ENCODE results near the gene RAB37.

Gene RAB37

DNA sequence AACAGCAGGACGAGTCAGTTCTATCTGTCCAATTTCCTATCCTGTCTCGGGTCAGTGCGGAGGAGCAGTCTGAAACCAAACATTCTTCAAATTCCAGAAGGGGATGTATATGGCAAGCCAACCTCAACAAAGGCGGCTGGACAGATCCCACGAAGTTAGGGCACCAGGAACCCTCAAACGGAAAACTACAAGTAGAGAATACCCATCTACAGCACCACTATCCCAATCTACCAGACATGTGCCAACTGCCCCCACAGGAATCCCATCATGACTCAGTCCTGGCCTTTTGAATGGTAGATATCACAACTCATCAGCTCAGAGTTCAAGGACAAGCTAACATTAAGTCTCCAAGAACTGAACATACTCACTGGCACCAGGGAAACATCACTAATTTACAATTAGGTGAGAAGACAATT lies 36.8 kb downstream of the RAB37 start (continued):
- TF ChIP-seq, protein P1, sequence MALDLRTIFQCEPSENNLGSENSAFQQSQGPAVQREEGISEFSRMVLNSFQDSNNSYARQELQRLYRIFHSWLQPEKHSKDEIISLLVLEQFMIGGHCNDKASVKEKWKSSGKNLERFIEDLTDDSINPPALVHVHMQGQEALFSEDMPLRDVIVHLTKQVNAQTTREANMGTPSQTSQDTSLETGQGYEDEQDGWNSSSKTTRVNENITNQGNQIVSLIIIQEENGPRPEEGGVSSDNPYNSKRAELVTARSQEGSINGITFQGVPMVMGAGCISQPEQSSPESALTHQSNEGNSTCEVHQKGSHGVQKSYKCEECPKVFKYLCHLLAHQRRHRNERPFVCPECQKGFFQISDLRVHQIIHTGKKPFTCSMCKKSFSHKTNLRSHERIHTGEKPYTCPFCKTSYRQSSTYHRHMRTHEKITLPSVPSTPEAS (tag by site-specific recombination; IDR thresholded peaks at IDR 0.05) = no peak
- TF ChIP-seq ZNF658 (tag by site-specific recombination; IDR thresholded peaks at IDR 0.05) = no peak

DNA sequence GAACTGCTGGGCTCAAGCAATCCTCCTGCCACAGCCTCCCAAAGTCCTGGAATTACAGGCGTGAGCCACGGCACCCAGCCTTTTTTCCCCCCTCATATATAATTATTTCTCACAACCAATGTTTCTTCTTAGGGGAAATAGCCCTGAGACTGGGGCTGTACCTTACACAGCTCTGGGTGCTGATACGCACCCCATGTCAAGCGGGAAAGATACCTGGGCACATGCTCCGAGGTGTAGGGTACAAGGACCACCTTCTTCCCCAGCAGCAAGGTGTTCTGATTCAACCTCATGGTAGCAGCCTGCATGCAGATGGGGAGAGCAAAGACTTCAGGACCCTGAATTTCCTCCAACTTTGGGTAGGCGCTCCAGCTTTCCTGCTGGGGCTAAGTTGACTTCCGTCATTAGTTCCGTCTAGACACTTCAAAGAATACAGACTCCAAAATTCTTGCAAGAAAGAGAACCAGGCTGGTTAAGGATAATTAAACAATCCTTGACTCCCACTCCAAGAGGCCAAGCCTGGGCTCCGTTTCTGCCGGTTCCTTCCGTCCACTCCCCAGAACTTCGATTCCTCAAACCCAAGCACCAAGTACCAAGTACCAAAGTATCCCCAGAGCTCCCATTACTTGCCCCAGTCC lies 38.5 kb downstream of the RAB37 start:
- CTCF ChIA-PET = interaction anchor here (0.8 to 12.4 kb wide), 8 partner anchors 16 to 182 kb away, joined by 3 to 120 read pairs (median 6); partner anchors contain the start of gene NHERF1

GRCh38 chr17:74776044-74776962 lies 39.2 kb downstream of the RAB37 start, which contains the start of gene NAT9:
NAT9 (minus strand) TSS chr17:74776345; CDS start chr17:74775698, 647 bp downstream.
- ChIA-PET CTCF (interaction anchor here (0.6 to 12.4 kb wide), 13 partner anchors 11 to 410 kb away, joined by 3 to 120 read pairs (median 4); partner anchors contain the start of gene NHERF1), POLR2A (interaction anchor here (0.5 to 3.9 kb wide), 27 partner anchors 9 to 1430 kb away, joined by 3 to 49 read pairs (median 4); partner anchors contain the start of genes FDXR, NT5C and USH1G)
- peak within 1 kb of the TSS; percentile 50 for H3K27ac ChIP-seq (ENCODE audit: extremely low read depth, low read depth, low read length)
- H3K36me3 ChIP-seq (ENCODE audit: control insufficient read depth in 2 of 2, insufficient read depth in 1 of 2, low read length in 2 of 2) = peaks cover 2 to 48% of the 10 kb centered on the region in 2 experiments; a peak in 2 of 3 replicates
- peak within 1 kb of the TSS; percentile 84 for H3K4me3 ChIP-seq (ENCODE audit: low read depth, low read length)
- no peaks in the 10 kb centered on the region for H3K9me3 ChIP-seq (ENCODE audit: control insufficient read depth, insufficient read depth, low read depth, low read length)
- peaks cover 3% of the 10 kb centered on the region; the same call in 1 of the 2 replicates for H3K4me1 ChIP-seq (ENCODE audit: control insufficient read depth, insufficient read depth, low read length)
- TF ChIP-seq, protein P2, sequence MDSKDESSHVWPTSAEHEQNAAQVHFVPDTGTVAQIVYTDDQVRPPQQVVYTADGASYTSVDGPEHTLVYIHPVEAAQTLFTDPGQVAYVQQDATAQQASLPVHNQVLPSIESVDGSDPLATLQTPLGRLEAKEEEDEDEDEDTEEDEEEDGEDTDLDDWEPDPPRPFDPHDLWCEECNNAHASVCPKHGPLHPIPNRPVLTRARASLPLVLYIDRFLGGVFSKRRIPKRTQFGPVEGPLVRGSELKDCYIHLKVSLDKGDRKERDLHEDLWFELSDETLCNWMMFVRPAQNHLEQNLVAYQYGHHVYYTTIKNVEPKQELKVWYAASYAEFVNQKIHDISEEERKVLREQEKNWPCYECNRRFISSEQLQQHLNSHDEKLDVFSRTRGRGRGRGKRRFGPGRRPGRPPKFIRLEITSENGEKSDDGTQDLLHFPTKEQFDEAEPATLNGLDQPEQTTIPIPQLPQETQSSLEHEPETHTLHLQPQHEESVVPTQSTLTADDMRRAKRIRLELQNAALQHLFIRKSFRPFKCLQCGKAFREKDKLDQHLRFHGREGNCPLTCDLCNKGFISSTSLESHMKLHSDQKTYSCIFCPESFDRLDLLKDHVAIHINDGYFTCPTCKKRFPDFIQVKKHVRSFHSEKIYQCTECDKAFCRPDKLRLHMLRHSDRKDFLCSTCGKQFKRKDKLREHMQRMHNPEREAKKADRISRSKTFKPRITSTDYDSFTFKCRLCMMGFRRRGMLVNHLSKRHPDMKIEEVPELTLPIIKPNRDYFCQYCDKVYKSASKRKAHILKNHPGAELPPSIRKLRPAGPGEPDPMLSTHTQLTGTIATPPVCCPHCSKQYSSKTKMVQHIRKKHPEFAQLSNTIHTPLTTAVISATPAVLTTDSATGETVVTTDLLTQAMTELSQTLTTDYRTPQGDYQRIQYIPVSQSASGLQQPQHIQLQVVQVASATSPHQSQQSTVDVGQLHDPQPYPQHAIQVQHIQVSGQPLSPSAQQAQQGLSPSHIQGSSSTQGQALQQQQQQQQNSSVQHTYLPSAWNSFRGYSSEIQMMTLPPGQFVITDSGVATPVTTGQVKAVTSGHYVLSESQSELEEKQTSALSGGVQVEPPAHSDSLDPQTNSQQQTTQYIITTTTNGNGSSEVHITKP (tag by site-specific recombination; IDR thresholded peaks at IDR 0.05) = peak; percentile 83
- TF ChIP-seq ZNF292 (tag by site-specific recombination; IDR thresholded peaks at IDR 0.05; ENCODE audit: borderline replicate concordance, low read depth) (no peak), ZNF677 (tag by site-specific recombination; IDR thresholded peaks at IDR 0.05) (no peak), ZNF747 (tag by site-specific recombination; IDR thresholded peaks at IDR 0.05) (no peak), ZNF596 (tag by site-specific recombination; IDR thresholded peaks at IDR 0.05) (no peak), ZSCAN16 (tag by site-specific recombination; IDR thresholded peaks at IDR 0.05) (no peak), ZNF610 (tag by site-specific recombination; IDR thresholded peaks at IDR 0.05; ENCODE audit: borderline replicate concordance) (peak; percentile 60; the same call in 1 of the 2 replicates), ZNF600 (tag by site-specific recombination; IDR thresholded peaks at IDR 0.05) (peak; percentile 59; the same call in 1 of the 2 replicates), ZNF544 (tag by site-specific recombination; IDR thresholded peaks at IDR 0.05) (no peak), ZNF48 (tag by site-specific recombination; IDR thresholded peaks at IDR 0.05) (no peak), ZNF341 (tag by site-specific recombination; IDR thresholded peaks at IDR 0.05; ENCODE audit: low read depth) (no peak; the same call in 1 of the 2 replicates), ZBTB8A (tag by site-specific recombination; IDR thresholded peaks at IDR 0.05) (no peak), GLIS2 (tag by site-specific recombination; IDR thresholded peaks at IDR 0.05) (peak; percentile 94), ZNF76 (tag by site-specific recombination; IDR thresholded peaks at IDR 0.05; ENCODE audit: borderline replicate concordance, low read depth) (peak; percentile 38; the same call in 1 of the 2 replicates)
- TF ChIP-seq, protein P3, sequence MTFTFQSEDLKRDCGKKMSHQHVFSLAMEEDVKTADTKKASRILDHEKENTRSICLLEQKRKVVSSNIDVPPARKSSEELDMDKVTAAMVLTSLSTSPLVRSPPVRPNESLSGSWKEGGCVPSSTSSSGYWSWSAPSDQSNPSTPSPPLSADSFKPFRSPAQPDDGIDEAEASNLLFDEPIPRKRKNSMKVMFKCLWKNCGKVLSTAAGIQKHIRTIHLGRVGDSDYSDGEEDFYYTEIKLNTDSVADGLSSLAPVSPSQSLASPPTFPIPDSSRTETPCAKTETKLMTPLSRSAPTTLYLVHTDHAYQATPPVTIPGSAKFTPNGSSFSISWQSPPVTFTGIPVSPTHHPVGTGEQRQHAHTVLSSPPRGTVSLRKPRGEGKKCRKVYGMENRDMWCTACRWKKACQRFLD (tag by site-specific recombination; IDR thresholded peaks at IDR 0.05) = peak; percentile 76; the same call in 1 of the 2 replicates

More for the DNA sequence above, 38.5 kb downstream of the RAB37 start:
- POLR2A ChIA-PET = interaction anchor here (0.6 to 3.9 kb wide), 16 partner anchors 8 to 356 kb away, joined by 3 to 49 read pairs (median 5); partner anchors contain the start of genes FDXR, NT5C and USH1G
- Histone ChIP-seq H3K4me3 (ENCODE audit: low read depth, low read length) (peak overlapping the region; percentile 84), H3K9me3 (ENCODE audit: control insufficient read depth, insufficient read depth, low read depth, low read length) (no peaks in the 10 kb centered on the region), H3K36me3 (ENCODE audit: control insufficient read depth in 2 of 2, insufficient read depth in 1 of 2, low read length in 2 of 2) (peaks cover 0 to 52% of the 10 kb centered on the region in 2 experiments; a peak in 2 of 3 replicates), H3K27ac (ENCODE audit: extremely low read depth, low read depth, low read length) (peak overlapping the region; percentile 50), H3K4me1 (ENCODE audit: control insufficient read depth, insufficient read depth, low read length) (peaks cover 3% of the 10 kb centered on the region; the same call in 1 of the 2 replicates)
- TF ChIP-seq ZNF830 (tag by site-specific recombination; IDR thresholded peaks at IDR 0.05; ENCODE audit: low read depth) (no peak), SP7 (tag by site-specific recombination; IDR thresholded peaks at IDR 0.05) (no peak), ZBTB17 (tag by site-specific recombination; IDR thresholded peaks at IDR 0.05) (peak; percentile 76), SCRT1 (tag by site-specific recombination; IDR thresholded peaks at IDR 0.05; ENCODE audit: borderline replicate concordance) (no peak)
- TF ChIP-seq, protein P4, sequence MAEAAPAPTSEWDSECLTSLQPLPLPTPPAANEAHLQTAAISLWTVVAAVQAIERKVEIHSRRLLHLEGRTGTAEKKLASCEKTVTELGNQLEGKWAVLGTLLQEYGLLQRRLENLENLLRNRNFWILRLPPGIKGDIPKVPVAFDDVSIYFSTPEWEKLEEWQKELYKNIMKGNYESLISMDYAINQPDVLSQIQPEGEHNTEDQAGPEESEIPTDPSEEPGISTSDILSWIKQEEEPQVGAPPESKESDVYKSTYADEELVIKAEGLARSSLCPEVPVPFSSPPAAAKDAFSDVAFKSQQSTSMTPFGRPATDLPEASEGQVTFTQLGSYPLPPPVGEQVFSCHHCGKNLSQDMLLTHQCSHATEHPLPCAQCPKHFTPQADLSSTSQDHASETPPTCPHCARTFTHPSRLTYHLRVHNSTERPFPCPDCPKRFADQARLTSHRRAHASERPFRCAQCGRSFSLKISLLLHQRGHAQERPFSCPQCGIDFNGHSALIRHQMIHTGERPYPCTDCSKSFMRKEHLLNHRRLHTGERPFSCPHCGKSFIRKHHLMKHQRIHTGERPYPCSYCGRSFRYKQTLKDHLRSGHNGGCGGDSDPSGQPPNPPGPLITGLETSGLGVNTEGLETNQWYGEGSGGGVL (tag by site-specific recombination; IDR thresholded peaks at IDR 0.05) = no peak

Data from HEK293 (cell line).